ENCODE results near the gene CEMIP2. TPM values are rescaled to one million over a fixed set of nuclear protein-coding genes. Genes with fewer than 3 reads are reported as not detected.
A peak's percentile ranks its signal among the peaks of the same experiment; 100 is the strongest.
"Not testable (repeated sequence)": the region's sequence is repeated elsewhere in the genome, so short reads cannot be mapped to it uniquely, and the experiment has no call there.

Gene CEMIP2
- total and polyA plus RNA-seq, 7 donors: 17.9 to 90.4 (median 28.8) TPM

DNA sequence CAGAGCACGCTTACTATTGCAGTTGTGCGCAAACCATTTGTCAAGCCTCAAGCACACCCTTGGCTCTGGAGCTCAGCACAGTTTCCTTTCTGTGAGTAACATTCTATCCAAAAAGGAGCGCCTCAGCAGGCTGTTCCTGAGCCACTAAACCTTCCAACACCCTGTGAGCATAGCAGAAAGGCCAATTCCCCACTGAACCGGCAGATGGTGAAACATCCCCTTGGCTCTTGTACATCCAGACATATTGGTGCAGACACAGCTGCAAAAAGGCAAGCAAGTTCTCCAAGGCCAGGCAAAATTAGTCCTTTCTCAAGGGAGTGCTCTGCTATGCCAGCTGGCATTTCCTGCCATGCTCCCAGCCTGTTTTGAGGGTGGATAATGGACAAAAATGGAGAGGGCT is 44.1 kb upstream of the CEMIP2 start:
- TF ChIP-seq POLR2AphosphoS5 (IDR thresholded peaks at IDR 0.05): no peak
- TF ChIP-seq, protein P1, sequence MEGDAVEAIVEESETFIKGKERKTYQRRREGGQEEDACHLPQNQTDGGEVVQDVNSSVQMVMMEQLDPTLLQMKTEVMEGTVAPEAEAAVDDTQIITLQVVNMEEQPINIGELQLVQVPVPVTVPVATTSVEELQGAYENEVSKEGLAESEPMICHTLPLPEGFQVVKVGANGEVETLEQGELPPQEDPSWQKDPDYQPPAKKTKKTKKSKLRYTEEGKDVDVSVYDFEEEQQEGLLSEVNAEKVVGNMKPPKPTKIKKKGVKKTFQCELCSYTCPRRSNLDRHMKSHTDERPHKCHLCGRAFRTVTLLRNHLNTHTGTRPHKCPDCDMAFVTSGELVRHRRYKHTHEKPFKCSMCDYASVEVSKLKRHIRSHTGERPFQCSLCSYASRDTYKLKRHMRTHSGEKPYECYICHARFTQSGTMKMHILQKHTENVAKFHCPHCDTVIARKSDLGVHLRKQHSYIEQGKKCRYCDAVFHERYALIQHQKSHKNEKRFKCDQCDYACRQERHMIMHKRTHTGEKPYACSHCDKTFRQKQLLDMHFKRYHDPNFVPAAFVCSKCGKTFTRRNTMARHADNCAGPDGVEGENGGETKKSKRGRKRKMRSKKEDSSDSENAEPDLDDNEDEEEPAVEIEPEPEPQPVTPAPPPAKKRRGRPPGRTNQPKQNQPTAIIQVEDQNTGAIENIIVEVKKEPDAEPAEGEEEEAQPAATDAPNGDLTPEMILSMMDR (IDR thresholded peaks at IDR 0.05): no peak
- TF ChIP-seq EP300 (IDR thresholded peaks at IDR 0.05): no peak
- TF ChIP-seq POLR2A (IDR thresholded peaks at IDR 0.05): no peak
- no peak for DNase-seq
- intact Hi-C loops (cut with DNase I): no loop called here
- 89 to 93% methylated on average over 4 of the region's 4 CpGs for WGBS, 2 donors
- H3K9me3 ChIP-seq: no peaks in the 10 kb centered on the region
- H3K4me1 ChIP-seq: no peaks in the 10 kb centered on the region
- no peaks in the 10 kb centered on the region for H3K27me3 ChIP-seq
- H3K4me3 ChIP-seq: no peak overlapping the region
- no peaks in the 10 kb centered on the region for H3K36me3 ChIP-seq
- H3K27ac ChIP-seq: peak overlapping the region in 1 of 4 donors; percentile 9

DNA sequence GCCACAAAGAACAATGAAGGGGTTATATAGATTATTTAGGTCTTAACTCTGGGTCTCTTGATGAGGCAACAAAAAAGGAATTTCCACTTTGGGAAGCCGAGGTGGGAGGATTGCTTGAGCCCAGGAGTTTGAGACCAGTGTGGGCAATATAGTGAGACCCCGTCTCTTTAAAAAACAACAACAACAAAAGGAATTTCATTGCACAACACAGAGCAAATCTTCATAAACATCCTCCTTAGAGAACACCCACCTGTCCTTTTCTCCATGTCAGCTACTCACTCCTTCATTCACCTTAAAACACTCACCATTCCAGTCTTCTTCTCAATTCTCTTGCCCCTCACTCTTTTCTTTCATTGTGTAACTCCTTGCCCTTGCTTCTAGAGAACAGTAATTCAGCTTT is 39.8 kb upstream of the CEMIP2 start:
- intact Hi-C loops (cut with DNase I): no loop called here
- H3K27ac ChIP-seq: no peak overlapping the region
- no peak for TF ChIP-seq POLR2AphosphoS5 (IDR thresholded peaks at IDR 0.05)
- TF ChIP-seq POLR2A (IDR thresholded peaks at IDR 0.05): no peak
- TF ChIP-seq, protein P1 (IDR thresholded peaks at IDR 0.05): no peak
- TF ChIP-seq EP300 (IDR thresholded peaks at IDR 0.05): no peak
- no peak for DNase-seq
- H3K9me3 ChIP-seq: no peaks in the 10 kb centered on the region
- H3K4me1 ChIP-seq: peaks cover 0 to 4% (median 0%) of the 10 kb centered on the region in 4 donors
- H3K4me3 ChIP-seq: no peak overlapping the region
- 79 to 83% methylated on average over 2 of the region's 2 CpGs for WGBS, 2 donors
- H3K27me3 ChIP-seq: no peaks in the 10 kb centered on the region
- H3K36me3 ChIP-seq: no peaks in the 10 kb centered on the region

DNA sequence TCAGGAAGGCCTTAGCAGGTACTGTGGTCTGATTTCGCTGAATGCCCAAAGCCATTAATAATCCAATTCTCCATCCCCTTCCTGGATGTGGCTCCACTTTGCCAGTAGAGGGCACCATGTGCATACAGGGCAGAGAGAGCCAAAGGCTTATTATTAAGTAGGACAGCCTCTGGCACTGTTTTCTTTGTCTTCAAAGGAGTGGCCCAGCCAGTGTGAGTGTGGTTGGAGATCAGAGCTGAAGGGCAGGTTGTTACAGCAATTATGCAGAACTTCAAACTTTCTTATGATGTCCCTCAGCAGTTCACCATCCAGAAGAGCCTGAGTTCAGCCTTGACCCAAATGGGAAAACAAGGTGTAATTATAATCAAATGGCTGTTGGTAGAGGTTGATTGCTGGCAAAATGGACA is 38.6 kb upstream of the CEMIP2 start:
- intact Hi-C loops (cut with DNase I): loop anchor here (2.0 kb wide), 1 partner anchor 218 kb away; no protein-coding TSS in a partner anchor
- peak; percentile 76 for DNase-seq

DNA sequence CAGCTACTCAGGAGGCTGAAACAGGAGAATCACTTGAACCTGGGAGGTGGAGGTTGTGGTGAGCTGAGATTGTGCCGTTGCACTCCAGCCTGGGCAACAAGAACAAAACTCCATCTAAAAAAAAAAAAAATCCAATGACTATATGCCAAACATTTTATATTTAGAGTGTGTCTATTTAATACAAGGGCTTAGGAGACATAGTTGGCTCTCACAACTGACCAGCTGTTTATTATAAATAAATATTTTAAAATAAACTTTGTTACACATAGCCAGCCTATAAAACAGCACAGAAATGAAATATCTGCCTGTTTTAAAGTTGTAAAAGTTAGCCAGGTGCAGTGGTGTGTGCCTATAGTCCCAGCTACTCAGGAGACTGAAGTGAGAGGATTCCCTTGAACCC is 36.8 kb upstream of the CEMIP2 start:
- H3K4me3 ChIP-seq; H3K27ac ChIP-seq; H3K27me3 ChIP-seq; intact Hi-C loops (cut with DNase I); H3K36me3 ChIP-seq; H3K4me1 ChIP-seq; H3K9me3 ChIP-seq; DNase-seq: not testable (repeated sequence)
- 67 to 74% methylated on average over 1 of the region's 1 CpG for WGBS, 2 donors

More for the DNA sequence above, 38.6 kb upstream of the CEMIP2 start:
- 3 to 21% methylated on average over 1 of the region's 1 CpG for WGBS, 2 donors
- no peaks in the 10 kb centered on the region for H3K36me3 ChIP-seq
- no peak for TF ChIP-seq POLR2A (IDR thresholded peaks at IDR 0.05)
- TF ChIP-seq, protein P1 (IDR thresholded peaks at IDR 0.05): peak; percentile 28 to 81 (median 61)
- H3K27ac ChIP-seq: no peak overlapping the region
- no peaks in the 10 kb centered on the region for H3K27me3 ChIP-seq
- H3K4me3 ChIP-seq: no peak overlapping the region
- H3K4me1 ChIP-seq: peaks cover 0 to 4% (median 0%) of the 10 kb centered on the region in 4 donors
- no peaks in the 10 kb centered on the region for H3K9me3 ChIP-seq

DNA sequence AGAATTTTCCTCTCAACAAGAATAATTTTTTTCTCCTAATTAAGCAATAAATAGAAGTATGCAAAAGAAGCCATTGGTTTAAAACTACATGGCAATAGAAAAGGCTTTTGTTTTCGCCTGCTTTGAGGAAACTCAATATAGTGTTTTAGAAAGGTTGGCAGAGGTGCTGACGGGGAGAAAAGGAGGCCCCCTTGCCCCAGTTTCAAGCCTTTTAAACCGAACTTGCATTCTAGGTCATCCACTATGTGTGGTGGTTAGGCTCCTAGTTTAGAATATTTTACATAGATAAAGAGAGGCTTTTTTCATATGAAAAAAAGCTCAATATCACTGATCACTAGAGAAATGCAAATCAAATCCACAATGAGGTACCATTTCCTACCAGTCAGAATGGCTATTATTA is 33.5 kb upstream of the CEMIP2 start:
- WGBS, 2 donors: 86 to 92% methylated on average over 3 of the region's 3 CpGs
- DNase-seq: no peak
- H3K4me1 ChIP-seq: peaks cover 0 to 4% (median 0%) of the 10 kb centered on the region in 4 donors
- no peak overlapping the region for H3K4me3 ChIP-seq
- intact Hi-C loops (cut with DNase I): no loop called here
- H3K9me3 ChIP-seq: no peaks in the 10 kb centered on the region
- no peaks in the 10 kb centered on the region for H3K27me3 ChIP-seq
- TF ChIP-seq, protein P1 (IDR thresholded peaks at IDR 0.05): no peak
- TF ChIP-seq POLR2A (IDR thresholded peaks at IDR 0.05) (no peak), EP300 (IDR thresholded peaks at IDR 0.05) (no peak), POLR2AphosphoS5 (IDR thresholded peaks at IDR 0.05) (no peak)
- no peak overlapping the region for H3K27ac ChIP-seq
- H3K36me3 ChIP-seq: no peaks in the 10 kb centered on the region

Data from sigmoid colon (tissue), 7 donors.